ENCODE measurements around the gene LRRK1. TPM values are rescaled to one million over a fixed set of nuclear protein-coding genes. Genes with fewer than 3 reads are reported as not detected.

The LRRK1 gene
- total and polyA plus RNA-seq, 2 experiments from 2014 or later: 2.6 to 4.5 TPM

GRCh38 chr15:101045236-101045646 is 126.1 kb downstream of the LRRK1 start (continued):
- no peak; a peak in 1 of 4 replicates for TF ChIP-seq CTCF (conservative IDR thresholded peaks at IDR 0.05; ENCODE audit: low read depth in 2 of 2)
- no peak for TF ChIP-seq JUNB (IDR thresholded peaks at IDR 0.05; ENCODE audit: unreplicated experiment)

GRCh38 chr15:101045835-101046691 is 126.9 kb downstream of the LRRK1 start:
- Mint-ChIP-seq H3K9me3 (no peaks in the 10 kb centered on the region), H3K27ac (no peak overlapping the region), H3K36me3 (ENCODE audit: low read depth) (no peaks in the 10 kb centered on the region), H3K4me1 (peaks cover 32% of the 10 kb centered on the region), H3K4me3 (peak overlapping the region; percentile 36; the same call in 2 of the 3 replicates), H3K27me3 (ENCODE audit: insufficient read depth, low read depth, poor library complexity) (peaks cover 30% of the 10 kb centered on the region)
- ATAC-seq (no peak), DNase-seq (ENCODE audit: low spot score) (no peak)
- no peak overlapping the region for H2AFZ ChIP-seq
- no peak overlapping the region for H3K4me3 ChIP-seq
- H3K27ac ChIP-seq (ENCODE audit: low read depth): no peak overlapping the region
- peaks cover 18% of the 10 kb centered on the region for H3K4me1 ChIP-seq (ENCODE audit: insufficient read depth)
- TF ChIP-seq ZNF114 (CRISPR knock-in tag; IDR thresholded peaks at IDR 0.05): no peak
- H3K27me3 ChIP-seq (ENCODE audit: insufficient read depth): no peaks in the 10 kb centered on the region
- H4K20me1 ChIP-seq (replicated peaks; ENCODE audit: insufficient read depth): no peaks in the 10 kb centered on the region
- peak overlapping the region; percentile 8; the same call in 1 of the 2 replicates for H3K4me2 ChIP-seq
- no peaks in the 10 kb centered on the region for H3F3A ChIP-seq (replicated peaks; ENCODE audit: low read depth)
- no peaks in the 10 kb centered on the region for H3K36me3 ChIP-seq (ENCODE audit: insufficient read depth)
- H3K79me2 ChIP-seq (replicated peaks; ENCODE audit: insufficient read depth): no peaks in the 10 kb centered on the region
- H3K9me2 ChIP-seq (ENCODE audit: insufficient read depth): no peaks in the 10 kb centered on the region

- no peaks in the 10 kb centered on the region for H3F3A ChIP-seq (replicated peaks; ENCODE audit: low read depth)
- Mint-ChIP-seq H3K4me1 (peaks cover 32% of the 10 kb centered on the region), H3K27ac (no peak overlapping the region), H3K27me3 (ENCODE audit: insufficient read depth, low read depth, poor library complexity) (peaks cover 30% of the 10 kb centered on the region), H3K4me3 (peak overlapping the region; percentile 50), H3K9me3 (no peaks in the 10 kb centered on the region), H3K36me3 (ENCODE audit: low read depth) (no peaks in the 10 kb centered on the region)
- H3K4me2 ChIP-seq: peak overlapping the region; percentile 8
- H3K9me2 ChIP-seq (ENCODE audit: insufficient read depth): no peaks in the 10 kb centered on the region
- DNase-seq (ENCODE audit: low spot score): no peak
- ATAC-seq: no peak
- no peak overlapping the region for H2AFZ ChIP-seq
- H3K4me3 ChIP-seq: no peak overlapping the region
- H3K27me3 ChIP-seq (ENCODE audit: insufficient read depth): no peaks in the 10 kb centered on the region
- peaks cover 18% of the 10 kb centered on the region for H3K4me1 ChIP-seq (ENCODE audit: insufficient read depth)
- H3K36me3 ChIP-seq (ENCODE audit: insufficient read depth): no peaks in the 10 kb centered on the region
- H3K27ac ChIP-seq (ENCODE audit: low read depth): no peak overlapping the region
- no peaks in the 10 kb centered on the region for H4K20me1 ChIP-seq (replicated peaks; ENCODE audit: insufficient read depth)
- H3K79me2 ChIP-seq (replicated peaks; ENCODE audit: insufficient read depth): no peaks in the 10 kb centered on the region
- TF ChIP-seq CTCF (conservative IDR thresholded peaks at IDR 0.05; ENCODE audit: low read depth in 2 of 2) (no peak), REST (IDR thresholded peaks at IDR 0.05; ENCODE audit: unreplicated experiment) (no peak), EZH2phosphoT487 (IDR thresholded peaks at IDR 0.05; ENCODE audit: unreplicated experiment) (no peak), NANOG (IDR thresholded peaks at IDR 0.05; ENCODE audit: borderline replicate concordance) (no peak), JUNB (IDR thresholded peaks at IDR 0.05; ENCODE audit: unreplicated experiment) (no peak), ETS1 (IDR thresholded peaks at IDR 0.05) (no peak)
Measured at GRCh38 chr15:101046826-101047225, 127.7 kb downstream of the LRRK1 start.

Measured in GM23338 (cell line).